ENCODE measurements around the gene ATG4B. TPM values are rescaled to one million over a fixed set of nuclear protein-coding genes. Genes with fewer than 3 reads are reported as not detected.

ATG4B gene
- total RNA-seq, 4 donors from 2014 or later = 44.2 to 72.1 (median 66.0) TPM

GRCh38 chr2:241608881-241609280 lies 28.6 kb upstream of the ATG4B start:
- Histone ChIP-seq H3K4me1 (peaks cover 0 to 25% (median 9%) of the 10 kb centered on the region in 3 donors), H3K27ac (no peak overlapping the region), H3K36me3 (peaks cover 0 to 41% of the 10 kb centered on the region in 2 donors), H3K9me3 (no peaks in the 10 kb centered on the region), H3K27me3 (no peaks in the 10 kb centered on the region), H3K4me3 (no peak overlapping the region)
- no peak for TF ChIP-seq POLR2AphosphoS5 (IDR thresholded peaks at IDR 0.05)
- TF ChIP-seq POLR2A (IDR thresholded peaks at IDR 0.05) = no peak
- no peak for TF ChIP-seq CTCF (IDR thresholded peaks at IDR 0.05)
- TF ChIP-seq EP300 (IDR thresholded peaks at IDR 0.05) = no peak
- no peak for ATAC-seq
- 86 to 90% methylated on average over 5 to 8 of the region's 10 CpGs for WGBS, 2 donors (ENCODE audit: low coverage in 1 of 2)

- 0% methylated on average over 7 of the region's 76 CpGs; no CpG with 5 or more reads in 1 of the 2 donors for WGBS, 2 donors (ENCODE audit: low coverage in 1 of 2)
- Histone ChIP-seq H3K27me3 (no peaks in the 10 kb centered on the region), H3K4me1 (peaks cover 0 to 25% (median 9%) of the 10 kb centered on the region in 3 donors), H3K36me3 (peaks cover 0 to 29% of the 10 kb centered on the region in 2 donors), H3K4me3 (peak overlapping the region; percentile 56 to 74), H3K27ac (peak overlapping the region; percentile 35 to 90 (median 88)), H3K9me3 (no peaks in the 10 kb centered on the region)
- peak; percentile 95 for ATAC-seq
- TF ChIP-seq POLR2AphosphoS5 (IDR thresholded peaks at IDR 0.05) (peak; percentile 37), CTCF (IDR thresholded peaks at IDR 0.05) (peak in 3 of 4 experiments; percentile 66 to 87 (median 69)), EP300 (IDR thresholded peaks at IDR 0.05) (no peak), POLR2A (IDR thresholded peaks at IDR 0.05) (peak; percentile 24 to 39)
Observed at GRCh38 chr2:241609859-241610793, 27.4 kb upstream of the ATG4B start.

- Histone ChIP-seq H3K4me3 (no peak overlapping the region), H3K4me1 (peaks cover 0 to 25% (median 9%) of the 10 kb centered on the region in 3 donors), H3K36me3 (peaks cover 0 to 20% of the 10 kb centered on the region in 2 donors), H3K27me3 (no peaks in the 10 kb centered on the region), H3K9me3 (no peaks in the 10 kb centered on the region), H3K27ac (peak overlapping the region; percentile 35 to 90 (median 88))
- no peak for ATAC-seq
- TF ChIP-seq EP300 (IDR thresholded peaks at IDR 0.05) (no peak), POLR2AphosphoS5 (IDR thresholded peaks at IDR 0.05) (no peak), POLR2A (IDR thresholded peaks at IDR 0.05) (no peak), CTCF (IDR thresholded peaks at IDR 0.05) (no peak)
- 91 to 92% methylated on average over 2 to 6 of the region's 13 CpGs for WGBS, 2 donors (ENCODE audit: low coverage in 1 of 2)
Observed at GRCh38 chr2:241611062-241611461, 26.4 kb upstream of the ATG4B start.

GRCh38 chr2:241612156-241613016 lies 25.1 kb upstream of the ATG4B start:
- no peak for TF ChIP-seq POLR2AphosphoS5 (IDR thresholded peaks at IDR 0.05)
- Histone ChIP-seq H3K36me3 (peaks cover 0 to 8% of the 10 kb centered on the region in 2 donors), H3K4me3 (no peak overlapping the region), H3K27ac (peak overlapping the region in 3 of 4 donors; percentile 53 to 90 (median 89)), H3K4me1 (peaks cover 0 to 38% (median 9%) of the 10 kb centered on the region in 3 donors), H3K27me3 (no peaks in the 10 kb centered on the region), H3K9me3 (no peaks in the 10 kb centered on the region)
- 55 to 60% methylated on average over 17 to 20 of the region's 20 CpGs for WGBS, 2 donors (ENCODE audit: low coverage in 1 of 2)
- no peak for ATAC-seq
